Esophagus (tissue), 2 donors: ENCODE measurements around the gene MUC6. TPM values are rescaled to one million over a fixed set of nuclear protein-coding genes. Genes with fewer than 3 reads are reported as not detected.

ENCODE experiments used
- H3K27ac ChIP-seq, 2 donors: one replicate each; pipeline ENCODE4 v1.5.1; 2013; ENCODE audit warnings: low read depth in 2 of 2, mild to moderate bottlenecking in 2 of 2, inconsistent platforms in 1 of 2, low read length in 1 of 2, moderate library complexity in 1 of 2
- H3K27me3 ChIP-seq, 2 donors: one replicate each; pipeline ENCODE4 v1.6.1; 2013; ENCODE audit warnings: low read length in 2 of 2, control low read depth in 1 of 2, mild to moderate bottlenecking in 1 of 2; ENCODE audit not compliant: insufficient read depth in 2 of 2, control insufficient read depth in 1 of 2
- H3K36me3 ChIP-seq, 2 donors: one replicate each; pipeline ENCODE4 v1.6.1; 2013; ENCODE audit warnings: low read length in 1 of 2; ENCODE audit not compliant: control insufficient read depth in 2 of 2, insufficient read depth in 2 of 2
- H3K4me1 ChIP-seq, 2 donors: one replicate each; pipeline ENCODE4 v1.6.1; 2013; ENCODE audit warnings: low read length in 1 of 2; ENCODE audit not compliant: control insufficient read depth in 2 of 2, insufficient read depth in 2 of 2
- H3K4me3 ChIP-seq, 2 donors: one replicate each; pipeline ENCODE4 v1.5.1; 2013; ENCODE audit warnings: low read length in 2 of 2, mild to moderate bottlenecking in 2 of 2, low read depth in 1 of 2, moderate library complexity in 1 of 2
- H3K9me3 ChIP-seq, 2 donors: one replicate each; pipeline ENCODE4 v1.6.1; 2013; ENCODE audit warnings: mild to moderate bottlenecking in 2 of 2, low read depth in 1 of 2, low read length in 1 of 2, moderate library complexity in 1 of 2; ENCODE audit not compliant: control insufficient read depth in 2 of 2, insufficient read depth in 1 of 2
- WGBS, 2 donors: extraction: QIAGEN DNeasy Blood & Tissue Kit; methylation state at CpG; one replicate each; pipeline ENCODE4 v1.1.7; 2013; 5-methylcytosine and 5-hydroxymethylcytosine counted together
- polyA plus RNA-seq, 2 donors: library from polyadenylated mRNA; stranded (reverse); fragments of 200-250 nt; gene quantifications; one replicate each; pipeline ENCODE4 v1.2.3, GENCODE V29; 2013
- donor health status: healthy with polysubstance abuse.
- donor health status: Bipolar disorder and iron deficiency.

MUC6 gene
- polyA plus RNA-seq, 2 donors, result 0.26 to 0.46 TPM

- H3K27me3 ChIP-seq, result peaks cover 0 to 3% of the 10 kb centered on the region in 2 donors
- no peaks in the 10 kb centered on the region for H3K36me3 ChIP-seq
- H3K27ac ChIP-seq, result no peak overlapping the region
- 90 to 91% methylated on average over 12 of the region's 12 CpGs for WGBS, 2 donors
- H3K9me3 ChIP-seq, result no peaks in the 10 kb centered on the region
- no peak overlapping the region for H3K4me3 ChIP-seq
- no peaks in the 10 kb centered on the region for H3K4me1 ChIP-seq
These were observed 2.4 kb upstream of the MUC6 start for GRCh38 chr11:1038921-1039320.

DNA sequence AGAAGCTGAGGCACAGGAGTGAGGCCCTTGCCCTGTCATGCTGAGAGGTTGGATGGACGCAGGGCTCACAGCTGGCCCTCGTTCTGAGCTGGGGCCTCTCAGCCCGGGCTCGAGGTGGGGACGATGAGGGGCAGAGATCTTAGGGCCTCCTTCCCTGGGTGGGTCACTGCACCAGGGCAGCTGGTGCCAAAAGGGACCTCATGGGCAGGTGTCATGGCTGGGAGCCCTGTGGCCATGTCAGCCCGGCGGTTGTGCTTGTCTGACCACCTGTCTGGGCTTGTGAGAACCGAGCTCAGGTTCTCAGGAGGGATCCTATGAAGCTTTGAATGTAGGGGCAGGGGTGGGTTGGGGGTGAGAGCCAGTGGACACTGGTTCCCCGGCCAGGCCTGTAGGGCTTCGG is 1.8 kb upstream of the MUC6 start:
- Histone ChIP-seq H3K4me1 (no peaks in the 10 kb centered on the region), H3K36me3 (no peaks in the 10 kb centered on the region), H3K27me3 (peaks cover 0 to 3% of the 10 kb centered on the region in 2 donors), H3K9me3 (no peaks in the 10 kb centered on the region), H3K4me3 (no peak overlapping the region), H3K27ac (no peak overlapping the region)
- 69 to 73% methylated on average over 10 of the region's 10 CpGs for WGBS, 2 donors

DNA sequence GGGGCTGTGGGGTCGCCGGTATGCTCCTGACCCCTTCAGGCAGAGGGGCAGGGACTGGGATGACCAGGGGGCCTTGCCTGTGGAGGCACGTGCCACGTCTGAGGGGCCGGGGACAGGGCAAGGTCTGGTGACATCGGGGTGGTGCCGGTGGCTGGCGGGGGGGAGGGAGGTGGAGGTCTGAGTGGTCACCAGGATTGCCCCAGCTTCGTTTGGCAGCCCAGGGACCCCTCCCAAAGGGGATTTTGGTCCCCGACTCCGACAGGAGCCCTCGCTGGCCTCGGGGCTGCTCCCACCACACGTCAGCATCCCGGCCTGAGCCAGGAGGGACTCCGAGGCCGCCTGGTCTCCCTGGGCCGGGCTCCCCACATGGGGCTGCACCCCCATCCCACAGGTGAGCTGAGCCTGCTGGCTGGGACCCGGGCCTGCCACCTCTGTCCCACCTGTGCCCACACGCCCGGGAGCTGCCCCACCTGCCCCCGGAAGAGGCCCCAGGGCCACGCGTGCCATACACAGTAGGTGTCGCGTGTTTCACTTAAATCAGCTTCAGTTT is 1.1 kb upstream of the MUC6 start:
- Histone ChIP-seq H3K36me3 (no peaks in the 10 kb centered on the region), H3K9me3 (no peaks in the 10 kb centered on the region), H3K27me3 (peaks cover 0 to 3% of the 10 kb centered on the region in 2 donors), H3K4me1 (no peaks in the 10 kb centered on the region), H3K4me3 (no peak overlapping the region), H3K27ac (no peak overlapping the region)
- 68 to 73% methylated on average over 23 to 26 of the region's 26 CpGs for WGBS, 2 donors

DNA sequence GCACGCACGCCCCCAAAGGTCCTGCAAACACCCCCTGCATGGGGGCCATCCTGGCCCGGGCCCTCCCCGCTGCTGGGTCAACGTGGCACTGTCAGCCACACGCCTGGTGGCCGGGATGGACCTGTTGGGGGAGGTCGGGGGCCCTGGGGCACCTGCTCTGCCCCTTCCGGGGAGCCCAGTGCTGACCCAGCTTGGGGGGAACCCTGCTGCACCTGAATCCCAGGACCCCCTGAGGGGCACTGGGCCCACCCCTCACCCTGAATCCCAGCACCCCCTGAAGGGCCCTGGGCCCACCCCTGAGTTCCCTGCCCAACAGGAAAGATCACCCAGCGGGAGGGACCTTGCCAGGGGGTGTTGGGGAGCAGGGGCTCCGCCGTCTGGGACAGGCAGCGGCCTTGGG is 413 bp upstream of the MUC6 start:
- H3K4me1 ChIP-seq, result peaks cover 0 to 2% of the 10 kb centered on the region in 2 donors
- no peaks in the 10 kb centered on the region for H3K36me3 ChIP-seq
- H3K4me3 ChIP-seq, result no peak overlapping the region
- WGBS, 2 donors, result 47 to 49% methylated on average over 13 of the region's 13 CpGs
- no peaks in the 10 kb centered on the region for H3K9me3 ChIP-seq
- H3K27ac ChIP-seq, result no peak overlapping the region
- peaks cover 0 to 3% of the 10 kb centered on the region in 2 donors for H3K27me3 ChIP-seq

DNA sequence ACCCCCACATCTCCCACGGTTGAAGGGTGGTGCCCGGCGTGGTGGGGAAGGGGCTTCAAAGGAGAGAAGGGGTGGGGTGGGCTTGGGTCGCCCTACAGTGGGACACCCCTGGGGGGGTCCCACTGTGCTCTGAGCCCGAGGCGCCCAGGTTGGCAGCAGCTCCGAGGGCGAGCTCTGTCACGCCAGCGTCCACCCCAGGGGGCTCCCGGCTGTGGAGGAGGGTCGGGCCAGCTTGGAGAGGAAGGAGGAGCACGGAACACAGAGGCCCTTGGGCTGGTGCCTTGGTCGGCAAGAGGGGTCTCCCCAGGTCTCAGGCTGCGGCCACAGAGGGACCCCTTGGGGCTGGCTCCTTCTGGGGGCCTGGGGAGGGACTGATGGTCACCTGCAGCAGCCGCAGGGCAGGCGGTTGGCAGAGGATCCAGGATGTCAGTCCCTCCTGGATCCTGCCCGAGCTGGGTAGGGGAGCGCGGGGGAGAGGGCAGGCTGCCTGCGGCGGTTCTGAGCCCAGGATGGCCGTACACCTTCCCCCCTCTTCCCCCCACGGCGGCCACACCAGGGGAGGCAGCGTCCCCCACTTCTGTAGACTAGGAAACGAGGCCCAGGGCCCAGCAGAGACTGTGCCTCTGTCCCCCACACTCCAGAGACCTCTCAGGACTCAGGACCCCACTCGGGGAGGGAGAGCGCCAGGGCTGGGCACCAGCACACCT is 788 bp downstream of the MUC6 start:
- Histone ChIP-seq H3K27me3 (peaks cover 0 to 3% of the 10 kb centered on the region in 2 donors), H3K4me1 (peaks cover 0 to 2% of the 10 kb centered on the region in 2 donors), H3K27ac (no peak overlapping the region), H3K36me3 (no peaks in the 10 kb centered on the region), H3K4me3 (no peak overlapping the region), H3K9me3 (no peaks in the 10 kb centered on the region)
- WGBS, 2 donors, result 73% methylated on average over 21 to 29 of the region's 29 CpGs

GRCh38 chr11:1034456-1035295 is 1.8 kb downstream of the MUC6 start:
- Histone ChIP-seq H3K27ac (no peak overlapping the region), H3K4me1 (peaks cover 0 to 2% of the 10 kb centered on the region in 2 donors), H3K27me3 (peaks cover 0 to 3% of the 10 kb centered on the region in 2 donors), H3K9me3 (no peaks in the 10 kb centered on the region), H3K36me3 (no peaks in the 10 kb centered on the region), H3K4me3 (no peak overlapping the region)
- 65 to 67% methylated on average over 39 of the region's 39 CpGs for WGBS, 2 donors

DNA sequence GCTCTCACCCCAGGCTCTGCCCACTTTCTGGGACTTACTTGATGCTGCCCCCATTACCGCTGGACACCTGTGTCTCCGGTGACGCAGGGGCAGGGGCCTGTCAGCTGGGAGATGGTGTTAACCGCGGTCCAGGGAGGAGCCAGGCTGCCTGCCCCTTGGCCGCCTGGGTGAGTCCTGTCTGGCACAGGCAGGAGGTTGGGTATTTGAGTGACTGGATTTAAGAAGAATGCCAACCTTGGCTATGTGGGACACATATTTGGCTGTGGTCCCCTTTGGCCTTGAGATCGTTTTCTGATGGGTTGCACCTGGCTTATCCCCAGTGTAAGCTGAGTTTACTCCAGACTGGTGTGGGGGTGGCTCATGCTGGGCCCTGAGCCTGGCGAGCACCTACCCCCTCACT is 2.5 kb downstream of the MUC6 start:
- Histone ChIP-seq H3K27ac (no peak overlapping the region), H3K36me3 (no peaks in the 10 kb centered on the region), H3K4me1 (peaks cover 0 to 2% of the 10 kb centered on the region in 2 donors), H3K27me3 (peaks cover 0 to 3% of the 10 kb centered on the region in 2 donors), H3K4me3 (no peak overlapping the region), H3K9me3 (no peaks in the 10 kb centered on the region)
- WGBS, 2 donors, result 63% methylated on average over 8 of the region's 8 CpGs

- Histone ChIP-seq H3K36me3 (no peaks in the 10 kb centered on the region), H3K27me3 (peaks cover 0 to 3% of the 10 kb centered on the region in 2 donors), H3K4me1 (peaks cover 0 to 2% of the 10 kb centered on the region in 2 donors), H3K4me3 (no peak overlapping the region), H3K27ac (no peak overlapping the region), H3K9me3 (no peaks in the 10 kb centered on the region)
- WGBS, 2 donors, result 67 to 72% methylated on average over 33 to 38 of the region's 38 CpGs
These were observed 3.3 kb downstream of the MUC6 start for GRCh38 chr11:1033016-1033798.

GRCh38 chr11:1032310-1032891 is 4.1 kb downstream of the MUC6 start:
- Histone ChIP-seq H3K36me3 (no peaks in the 10 kb centered on the region), H3K9me3 (no peaks in the 10 kb centered on the region), H3K27me3 (peaks cover 0 to 3% of the 10 kb centered on the region in 2 donors), H3K4me1 (peaks cover 0 to 2% of the 10 kb centered on the region in 2 donors), H3K4me3 (no peak overlapping the region), H3K27ac (no peak overlapping the region)
- 94 to 95% methylated on average over 12 of the region's 12 CpGs for WGBS, 2 donors
